ENCODE data around the gene ISYNA1. TPM values are rescaled to one million over a fixed set of nuclear protein-coding genes. Genes with fewer than 3 reads are reported as not detected.

ISYNA1 gene
- total and polyA plus RNA-seq, 2 of the 13 experiments (the other 11 are each of a cell fraction or from before 2014, with no cell fraction given) = 29.6 to 48.5 TPM

DNA sequence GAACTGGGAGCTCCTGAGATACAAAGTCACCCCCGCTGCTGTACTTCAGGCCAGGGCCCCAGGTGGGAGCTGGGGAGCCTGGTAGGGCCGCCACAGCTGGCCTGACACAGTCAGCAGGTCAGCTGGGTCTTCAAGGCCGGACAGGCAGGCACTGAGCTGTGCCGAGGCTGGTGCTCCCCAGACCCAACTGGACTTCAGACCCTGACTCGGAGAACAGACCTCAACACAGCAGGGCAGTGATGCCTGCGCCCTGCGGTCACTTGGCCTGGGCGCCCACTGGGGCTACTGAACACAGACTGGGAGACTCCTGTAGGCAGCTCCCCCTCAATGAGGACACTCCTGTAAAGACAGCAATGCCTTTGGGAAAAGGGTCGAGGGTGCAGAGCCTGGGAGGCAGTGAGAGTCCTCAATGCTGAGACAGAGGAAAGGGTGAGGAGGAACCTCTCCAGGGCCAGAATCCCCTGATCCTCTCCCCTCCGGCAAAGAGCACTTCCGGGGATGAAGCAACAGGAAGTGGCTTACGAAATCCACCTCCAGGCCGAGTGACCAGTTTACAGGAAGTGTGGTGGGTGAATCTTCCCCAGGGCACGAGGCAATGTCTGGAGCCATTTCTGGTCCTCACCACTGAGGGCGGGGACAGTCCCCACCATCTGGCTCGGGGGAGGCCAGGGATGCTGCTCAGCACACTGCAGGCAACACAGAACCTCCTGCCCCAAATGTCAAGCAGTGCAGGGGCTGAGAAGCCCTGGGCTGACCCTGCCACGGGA is 40.8 kb upstream of the ISYNA1 start (continued):
- TF ChIP-seq PRDM15 (CRISPR knock-in tag; IDR thresholded peaks at IDR 0.05) = peak; percentile 52
- TF ChIP-seq ISL2 (CRISPR knock-in tag; IDR thresholded peaks at IDR 0.05) = no peak
- TF ChIP-seq SUZ12 (IDR thresholded peaks at IDR 0.05; ENCODE audit: low read depth, low read length) = no peak
- TF ChIP-seq LCORL (IDR thresholded peaks at IDR 0.05) = no peak
- peak; percentile 87 for TF ChIP-seq LCORL (CRISPR knock-in tag; IDR thresholded peaks at IDR 0.05)
- TF ChIP-seq MTF2 (CRISPR knock-in tag; IDR thresholded peaks at IDR 0.05; ENCODE audit: borderline replicate concordance) = no peak
- TF ChIP-seq JUND (CRISPR knock-in tag; IDR thresholded peaks at IDR 0.05) = 0 out of 2 replicates have a peak, but pooled peaks have one; percentile 33
- peak; percentile 64 for TF ChIP-seq IKZF4 (CRISPR knock-in tag; IDR thresholded peaks at IDR 0.05; ENCODE audit: borderline replicate concordance, low read depth, not compliant biosample characterization)
- TF ChIP-seq ZNF430 (CRISPR knock-in tag; IDR thresholded peaks at IDR 0.05) = peak; percentile 70; the same call in 1 of the 2 replicates
- peak; percentile 68; the same call in 1 of the 2 replicates for TF ChIP-seq ZFX (CRISPR knock-in tag; IDR thresholded peaks at IDR 0.05; ENCODE audit: low read depth)
- TF ChIP-seq ZNF253 (CRISPR knock-in tag; IDR thresholded peaks at IDR 0.05; ENCODE audit: borderline replicate concordance) = peak; percentile 61; the same call in 1 of the 2 replicates
- peak; percentile 84 for TF ChIP-seq ZNF607 (CRISPR knock-in tag; IDR thresholded peaks at IDR 0.05; ENCODE audit: borderline replicate concordance)
- TF ChIP-seq, protein P1, sequence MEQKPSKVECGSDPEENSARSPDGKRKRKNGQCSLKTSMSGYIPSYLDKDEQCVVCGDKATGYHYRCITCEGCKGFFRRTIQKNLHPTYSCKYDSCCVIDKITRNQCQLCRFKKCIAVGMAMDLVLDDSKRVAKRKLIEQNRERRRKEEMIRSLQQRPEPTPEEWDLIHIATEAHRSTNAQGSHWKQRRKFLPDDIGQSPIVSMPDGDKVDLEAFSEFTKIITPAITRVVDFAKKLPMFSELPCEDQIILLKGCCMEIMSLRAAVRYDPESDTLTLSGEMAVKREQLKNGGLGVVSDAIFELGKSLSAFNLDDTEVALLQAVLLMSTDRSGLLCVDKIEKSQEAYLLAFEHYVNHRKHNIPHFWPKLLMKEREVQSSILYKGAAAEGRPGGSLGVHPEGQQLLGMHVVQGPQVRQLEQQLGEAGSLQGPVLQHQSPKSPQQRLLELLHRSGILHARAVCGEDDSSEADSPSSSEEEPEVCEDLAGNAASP (CRISPR knock-in tag; IDR thresholded peaks at IDR 0.05; ENCODE audit: borderline replicate concordance) = peak; percentile 77; the same call in 1 of the 2 replicates
- peak; percentile 89; the same call in 1 of the 2 replicates for TF ChIP-seq MEF2D (CRISPR knock-in tag; IDR thresholded peaks at IDR 0.05)
- no peak for TF ChIP-seq NAIF1 (CRISPR knock-in tag; IDR thresholded peaks at IDR 0.05; ENCODE audit: borderline replicate concordance)
- no peak for TF ChIP-seq ZNF260 (CRISPR knock-in tag; IDR thresholded peaks at IDR 0.05; ENCODE audit: borderline replicate concordance, low read depth)
- TF ChIP-seq ZNF256 (CRISPR knock-in tag; conservative IDR thresholded peaks at IDR 0.05) = 0 out of 2 replicates have a peak, but pooled peaks have one; percentile 10
- TF ChIP-seq ZNF792 (CRISPR knock-in tag; IDR thresholded peaks at IDR 0.05) = peak; percentile 91
- TF ChIP-seq, protein P2, sequence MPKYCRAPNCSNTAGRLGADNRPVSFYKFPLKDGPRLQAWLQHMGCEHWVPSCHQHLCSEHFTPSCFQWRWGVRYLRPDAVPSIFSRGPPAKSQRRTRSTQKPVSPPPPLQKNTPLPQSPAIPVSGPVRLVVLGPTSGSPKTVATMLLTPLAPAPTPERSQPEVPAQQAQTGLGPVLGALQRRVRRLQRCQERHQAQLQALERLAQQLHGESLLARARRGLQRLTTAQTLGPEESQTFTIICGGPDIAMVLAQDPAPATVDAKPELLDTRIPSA (CRISPR knock-in tag; IDR thresholded peaks at IDR 0.05; ENCODE audit: borderline replicate concordance) = no peak
- TF ChIP-seq ZNF777 (CRISPR knock-in tag; IDR thresholded peaks at IDR 0.05) = no peak
- TF ChIP-seq ZFP36L2 (CRISPR knock-in tag; IDR thresholded peaks at IDR 0.05) = no peak
- TF ChIP-seq THYN1 (CRISPR knock-in tag; IDR thresholded peaks at IDR 0.05; ENCODE audit: borderline replicate concordance, low read depth) = no peak
- no peak for TF ChIP-seq PAWR (CRISPR knock-in tag; IDR thresholded peaks at IDR 0.05; ENCODE audit: borderline replicate concordance)
- TF ChIP-seq, protein P3, sequence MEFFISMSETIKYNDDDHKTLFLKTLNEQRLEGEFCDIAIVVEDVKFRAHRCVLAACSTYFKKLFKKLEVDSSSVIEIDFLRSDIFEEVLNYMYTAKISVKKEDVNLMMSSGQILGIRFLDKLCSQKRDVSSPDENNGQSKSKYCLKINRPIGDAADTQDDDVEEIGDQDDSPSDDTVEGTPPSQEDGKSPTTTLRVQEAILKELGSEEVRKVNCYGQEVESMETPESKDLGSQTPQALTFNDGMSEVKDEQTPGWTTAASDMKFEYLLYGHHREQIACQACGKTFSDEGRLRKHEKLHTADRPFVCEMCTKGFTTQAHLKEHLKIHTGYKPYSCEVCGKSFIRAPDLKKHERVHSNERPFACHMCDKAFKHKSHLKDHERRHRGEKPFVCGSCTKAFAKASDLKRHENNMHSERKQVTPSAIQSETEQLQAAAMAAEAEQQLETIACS (CRISPR knock-in tag; IDR thresholded peaks at IDR 0.05) = no peak
